Large intestine (tissue), 3 donors: ENCODE data around the gene C1QTNF3. TPM values are rescaled to one million over a fixed set of nuclear protein-coding genes. Genes with fewer than 3 reads are reported as not detected.

ENCODE experiments used
- DNase-seq, 2 donors: peaks; one replicate each; pipeline versions ENCODE4 v3.0.0 to v3.0.0-alpha.2; 2013
- H3K27ac ChIP-seq: one replicate; pipeline ENCODE4 v1.5.1; 2013; ENCODE audit warnings: low read length
- H3K27me3 ChIP-seq: 2 replicates; pipeline ENCODE4 v1.6.1; 2013; ENCODE audit warnings: low read length; ENCODE audit not compliant: control insufficient read depth, insufficient read depth
- H3K36me3 ChIP-seq: 2 replicates; pipeline ENCODE4 v1.6.1; 2013; ENCODE audit warnings: low read length; ENCODE audit not compliant: control insufficient read depth, insufficient read depth
- H3K4me1 ChIP-seq: one replicate; pipeline ENCODE4 v1.6.1; 2013; ENCODE audit warnings: low read length; ENCODE audit not compliant: control insufficient read depth, insufficient read depth
- H3K4me3 ChIP-seq: one replicate; pipeline ENCODE4 v1.5.1; 2013; ENCODE audit warnings: low read length
- H3K9me3 ChIP-seq: one replicate; pipeline ENCODE4 v1.6.1; 2013; ENCODE audit warnings: mild to moderate bottlenecking, low read depth, low read length, moderate library complexity; ENCODE audit not compliant: control insufficient read depth
- WGBS: methylation state at CpG from one replicate; pipeline ENCODE4 v1.1.5; 2013; ENCODE audit warnings: low lambda C conversion rate; ENCODE audit not compliant: insufficient coverage; 5-methylcytosine and 5-hydroxymethylcytosine counted together
- polyA plus RNA-seq: library from polyadenylated mRNA; unstranded; fragments of 120-200 nt; gene quantifications from one replicate; pipeline ENCODE4 v1.2.1, GENCODE V29; 2013

C1QTNF3 gene
- polyA plus RNA-seq, 1 donor, result 35.6 TPM

GRCh38 chr5:33984178-33984577, 58.8 kb downstream of the C1QTNF3 start:
- WGBS, result no CpG with 5 or more reads among the region's 15 CpGs
- H3K27me3 ChIP-seq, result no peaks in the 10 kb centered on the region
- no peak overlapping the region for H3K4me3 ChIP-seq
- DNase-seq, result no peak
- peaks cover 2% of the 10 kb centered on the region for H3K9me3 ChIP-seq
- peaks cover 7% of the 10 kb centered on the region for H3K4me1 ChIP-seq
- no peak overlapping the region for H3K27ac ChIP-seq
- H3K36me3 ChIP-seq, result peaks cover 27% of the 10 kb centered on the region

- no peak for DNase-seq
- peaks cover 6% of the 10 kb centered on the region for H3K36me3 ChIP-seq
- peaks cover 7% of the 10 kb centered on the region for H3K4me1 ChIP-seq
- H3K27ac ChIP-seq, result no peak overlapping the region
- no peak overlapping the region for H3K4me3 ChIP-seq
- H3K9me3 ChIP-seq, result peaks cover 2% of the 10 kb centered on the region
- no peaks in the 10 kb centered on the region for H3K27me3 ChIP-seq
- WGBS, result 86% methylated on average over 4 of the region's 8 CpGs
These were observed 61.4 kb downstream of the C1QTNF3 start for GRCh38 chr5:33981408-33982162.

GRCh38 chr5:33980030-33980429, 63.0 kb downstream of the C1QTNF3 start:
- Histone ChIP-seq H3K4me1 (peaks cover 7% of the 10 kb centered on the region), H3K27ac (no peak overlapping the region), H3K27me3 (no peaks in the 10 kb centered on the region), H3K36me3 (no peaks in the 10 kb centered on the region), H3K4me3 (no peak overlapping the region), H3K9me3 (peaks cover 2% of the 10 kb centered on the region)
- DNase-seq, result no peak
- WGBS, result 72% methylated on average over 2 of the region's 3 CpGs

- peaks cover under 1% of the 10 kb centered on the region for H3K4me1 ChIP-seq
- no peaks in the 10 kb centered on the region for H3K27me3 ChIP-seq
- no peak for DNase-seq
- H3K27ac ChIP-seq, result no peak overlapping the region
- no peaks in the 10 kb centered on the region for H3K36me3 ChIP-seq
- H3K9me3 ChIP-seq, result no peaks in the 10 kb centered on the region
- H3K4me3 ChIP-seq, result no peak overlapping the region
- no CpG with 5 or more reads among the region's 1 CpG for WGBS
These were observed 64.7 kb downstream of the C1QTNF3 start for GRCh38 chr5:33978306-33978705.

- Histone ChIP-seq H3K27ac (no peak overlapping the region), H3K36me3 (no peaks in the 10 kb centered on the region), H3K4me1 (no peaks in the 10 kb centered on the region), H3K27me3 (no peaks in the 10 kb centered on the region), H3K4me3 (no peak overlapping the region), H3K9me3 (no peaks in the 10 kb centered on the region)
- DNase-seq, result no peak
- 83% methylated on average over 1 of the region's 1 CpG for WGBS
These were observed 66.7 kb downstream of the C1QTNF3 start for GRCh38 chr5:33976307-33976706.

- Histone ChIP-seq H3K27me3 (no peaks in the 10 kb centered on the region), H3K4me3 (no peak overlapping the region), H3K4me1 (no peaks in the 10 kb centered on the region), H3K27ac (no peak overlapping the region), H3K36me3 (no peaks in the 10 kb centered on the region), H3K9me3 (no peaks in the 10 kb centered on the region)
- DNase-seq, result peak in 1 of 2 donors; percentile 8
- WGBS, result no CpG with 5 or more reads among the region's 5 CpGs
These were observed 67.2 kb downstream of the C1QTNF3 start for GRCh38 chr5:33975852-33976251.

GRCh38 chr5:33973271-33973670, 69.7 kb downstream of the C1QTNF3 start:
- DNase-seq, result no peak
- H3K4me3 ChIP-seq, result no peak overlapping the region
- no peaks in the 10 kb centered on the region for H3K4me1 ChIP-seq
- H3K36me3 ChIP-seq, result no peaks in the 10 kb centered on the region
- no peaks in the 10 kb centered on the region for H3K27me3 ChIP-seq
- WGBS, result 80% methylated on average over 1 of the region's 2 CpGs
- no peaks in the 10 kb centered on the region for H3K9me3 ChIP-seq
- no peak overlapping the region for H3K27ac ChIP-seq

GRCh38 chr5:33969572-33970452, 73.2 kb downstream of the C1QTNF3 start:
- DNase-seq, result peak; percentile 19 to 43
- Histone ChIP-seq H3K4me1 (no peaks in the 10 kb centered on the region), H3K27ac (no peak overlapping the region), H3K27me3 (no peaks in the 10 kb centered on the region), H3K36me3 (no peaks in the 10 kb centered on the region), H3K4me3 (no peak overlapping the region), H3K9me3 (no peaks in the 10 kb centered on the region)
- 0% methylated on average over 1 of the region's 10 CpGs for WGBS

GRCh38 chr5:33968211-33969005, 74.6 kb downstream of the C1QTNF3 start:
- Histone ChIP-seq H3K4me3 (no peak overlapping the region), H3K36me3 (no peaks in the 10 kb centered on the region), H3K4me1 (no peaks in the 10 kb centered on the region), H3K27ac (no peak overlapping the region), H3K9me3 (no peaks in the 10 kb centered on the region), H3K27me3 (no peaks in the 10 kb centered on the region)
- DNase-seq, result no peak
- 80% methylated on average over 1 of the region's 3 CpGs for WGBS
